Kasumi-1 (cell line): ENCODE measurements around the gene CA5B.
"Not testable (repeated sequence)": the region's sequence is repeated elsewhere in the genome, so short reads cannot be mapped to it uniquely, and the experiment has no call there.

Experiments
- DNase-seq, 2 experiments: peaks; one replicate each; lab custom pipeline; 2025; lab: John Stamatoyannopoulos, UW

Gene CA5B

DNA sequence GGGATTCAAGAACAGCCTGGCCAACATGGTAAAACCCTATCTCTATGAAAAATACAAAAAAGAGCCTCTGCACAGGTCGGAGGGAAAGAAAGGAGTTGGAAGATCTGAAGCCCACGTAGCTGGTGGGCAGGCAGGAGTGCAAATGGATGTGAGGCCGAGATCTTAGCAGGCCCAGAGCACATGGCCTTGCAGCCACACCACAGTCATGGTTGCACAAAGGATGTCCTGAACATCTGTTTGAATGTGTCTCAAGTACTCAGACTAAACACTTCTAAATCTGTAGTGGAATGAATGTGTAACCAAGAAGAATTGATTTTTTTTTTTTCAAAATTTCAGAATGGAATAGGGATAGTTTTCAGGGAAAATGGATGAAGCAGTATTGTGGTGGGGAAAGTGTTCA is 10.8 kb downstream of the CA5B start:
- no peak for DNase-seq

DNA sequence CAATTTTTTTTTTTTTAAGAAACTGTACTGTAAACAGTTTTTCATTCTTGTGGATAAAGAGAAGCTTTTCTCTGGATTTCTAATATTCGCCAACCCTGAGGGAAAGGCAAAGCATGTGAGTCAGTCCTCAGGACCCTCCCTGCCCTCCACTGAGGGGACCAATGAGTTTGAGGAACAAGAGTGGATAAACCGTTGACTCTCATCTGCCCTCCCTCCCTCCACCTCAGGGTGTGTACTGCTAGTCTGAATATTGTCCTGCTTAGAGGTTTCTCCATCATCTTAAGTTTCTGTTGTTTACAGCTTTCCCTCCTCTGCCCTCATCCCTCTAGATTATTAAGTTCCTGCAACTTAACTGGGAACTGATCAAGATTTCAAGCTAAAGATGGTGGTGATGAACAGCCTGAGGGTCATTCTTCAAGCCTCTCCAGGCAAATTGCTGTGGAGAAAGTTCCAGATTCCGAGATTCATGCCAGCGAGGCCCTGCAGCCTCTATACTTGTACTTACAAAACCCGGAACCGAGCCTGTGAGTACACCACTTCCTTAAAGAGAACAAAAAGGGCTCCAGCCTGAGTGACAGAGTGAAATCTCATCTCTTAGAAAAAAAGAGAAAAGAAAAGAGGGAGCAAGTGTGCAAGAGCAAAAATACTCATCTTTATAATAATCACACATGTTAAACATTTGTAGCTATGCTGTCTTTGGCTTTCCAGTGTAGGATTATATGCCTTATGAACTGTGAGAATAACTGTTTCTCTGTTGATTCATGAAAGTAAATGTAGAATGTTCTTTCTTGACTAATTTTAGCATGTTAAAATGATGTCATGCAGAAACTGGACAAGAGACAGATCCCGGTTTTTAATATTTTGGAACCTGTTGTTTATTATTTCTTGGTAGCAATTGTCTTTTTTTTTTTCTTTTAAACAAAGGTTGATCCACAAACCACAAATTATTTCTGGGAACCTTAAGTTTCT is 11.9 kb downstream of the CA5B start:
- DNase-seq: peak; percentile 31 to 32

DNA sequence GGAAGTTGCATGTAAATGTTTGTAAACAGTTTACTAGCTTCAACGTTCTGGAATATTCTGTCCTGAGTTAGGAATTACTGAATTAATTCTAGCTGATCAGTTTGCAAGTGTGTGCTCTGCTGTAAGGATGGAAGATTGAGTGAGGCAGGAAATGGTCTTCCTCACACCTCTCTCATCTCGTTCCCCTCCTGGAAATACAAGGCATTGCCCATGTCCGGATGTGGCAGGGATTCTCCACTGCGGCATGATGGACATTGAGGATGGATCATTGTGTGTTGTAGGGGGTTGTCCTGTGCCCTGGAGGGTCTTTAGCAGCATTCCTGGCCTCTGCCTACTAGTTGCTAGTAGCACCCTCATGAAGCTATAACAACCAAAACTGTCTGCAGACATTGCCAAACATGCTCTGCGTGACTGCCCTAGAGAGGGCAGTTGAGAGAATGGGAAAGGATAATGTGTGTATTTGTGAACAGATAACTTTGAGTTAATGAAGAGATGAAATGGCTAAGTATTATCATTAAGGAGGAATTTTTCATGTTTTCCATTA is 12.6 kb downstream of the CA5B start:
- DNase-seq: no peak

DNA sequence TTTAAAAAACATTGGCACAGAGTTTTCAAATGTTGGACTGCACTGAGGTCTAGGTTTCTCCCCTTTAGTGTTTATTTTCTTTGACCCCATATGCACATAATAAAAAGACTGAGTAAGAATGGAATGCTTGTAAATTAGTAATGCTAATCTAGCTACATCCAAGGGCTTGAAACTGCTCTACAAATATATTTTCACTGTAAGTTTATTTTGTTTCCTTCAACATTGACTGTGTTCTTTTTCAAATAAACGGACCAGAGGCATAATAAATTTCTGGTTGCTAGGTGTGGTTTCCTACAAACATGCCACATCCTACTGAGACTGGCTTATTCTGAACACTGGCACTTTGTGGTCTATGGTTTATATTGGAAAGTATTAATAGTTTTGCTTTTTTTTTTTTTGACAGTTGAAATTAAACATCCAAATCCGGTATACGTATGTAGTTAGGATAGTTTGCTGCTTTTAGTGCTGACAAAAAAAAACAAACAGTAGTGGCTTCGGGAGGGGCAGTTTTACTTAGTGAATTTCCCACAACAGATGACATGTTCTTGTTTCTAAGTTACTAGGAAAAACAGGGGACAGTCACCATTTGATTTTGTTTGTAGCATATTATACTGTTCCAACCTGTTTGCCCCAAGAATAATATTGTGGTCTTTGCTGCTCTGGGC is 13.2 kb downstream of the CA5B start:
- peak in 1 of 2 experiments; percentile 17 for DNase-seq

DNA sequence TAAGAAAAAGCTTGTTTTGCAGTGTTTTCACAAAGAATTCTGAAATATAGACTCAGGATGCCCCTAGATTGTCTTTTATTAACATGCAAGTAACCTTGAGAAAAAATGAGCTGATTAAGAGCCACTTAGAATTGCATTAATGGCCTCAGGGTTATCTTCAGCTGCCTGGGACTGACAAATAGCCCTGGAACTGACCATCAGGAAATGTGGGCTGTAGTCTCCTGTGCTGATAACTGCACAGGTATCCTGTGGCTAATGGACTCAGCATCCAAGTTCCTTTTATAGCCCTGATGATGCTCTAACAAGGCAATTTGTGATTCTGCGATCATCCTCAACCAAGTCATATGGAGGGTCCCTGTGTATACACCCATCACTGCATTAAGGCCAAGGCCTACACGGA is 17.0 kb downstream of the CA5B start:
- DNase-seq: no peak

DNA sequence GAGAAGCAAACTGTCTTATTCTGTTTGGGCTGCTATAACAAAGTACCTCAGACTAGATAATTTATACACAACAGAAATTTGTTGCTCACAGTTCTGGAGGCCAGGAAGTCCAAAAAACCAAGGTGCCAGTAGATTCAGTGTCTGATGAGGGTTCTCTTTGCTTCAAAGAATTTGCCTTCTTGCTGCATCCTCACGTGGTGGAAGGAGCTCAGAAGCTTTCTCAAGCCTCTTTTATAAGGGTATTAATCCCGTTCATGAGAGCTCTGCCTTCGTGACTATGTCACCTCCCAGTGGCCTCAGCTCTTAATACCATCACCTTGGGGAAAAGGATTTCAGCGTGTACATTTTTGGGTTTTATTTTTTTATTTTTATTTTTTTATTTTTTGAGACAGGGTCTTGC is 20.1 kb downstream of the CA5B start:
- DNase-seq: no peak

DNA sequence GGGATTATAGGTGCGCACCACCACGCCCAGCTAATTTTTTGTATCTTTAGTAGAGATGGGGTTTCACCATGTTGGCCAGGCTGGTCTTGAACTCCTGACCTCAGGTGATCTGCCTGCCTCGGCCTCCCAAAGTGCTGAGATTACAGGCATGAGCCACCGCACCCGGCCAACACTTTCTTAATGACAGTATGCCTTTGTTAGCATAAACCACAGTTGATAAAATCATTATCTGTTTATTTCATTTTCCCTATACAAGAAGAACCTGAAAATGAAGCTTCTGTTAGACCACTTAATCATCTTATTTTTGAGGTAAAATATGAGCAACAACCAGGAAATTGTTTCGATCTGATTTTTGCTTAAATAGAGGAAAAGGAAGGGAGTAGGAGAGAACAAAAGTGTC is 21.8 kb downstream of the CA5B start:
- not testable (repeated sequence) for DNase-seq

DNA sequence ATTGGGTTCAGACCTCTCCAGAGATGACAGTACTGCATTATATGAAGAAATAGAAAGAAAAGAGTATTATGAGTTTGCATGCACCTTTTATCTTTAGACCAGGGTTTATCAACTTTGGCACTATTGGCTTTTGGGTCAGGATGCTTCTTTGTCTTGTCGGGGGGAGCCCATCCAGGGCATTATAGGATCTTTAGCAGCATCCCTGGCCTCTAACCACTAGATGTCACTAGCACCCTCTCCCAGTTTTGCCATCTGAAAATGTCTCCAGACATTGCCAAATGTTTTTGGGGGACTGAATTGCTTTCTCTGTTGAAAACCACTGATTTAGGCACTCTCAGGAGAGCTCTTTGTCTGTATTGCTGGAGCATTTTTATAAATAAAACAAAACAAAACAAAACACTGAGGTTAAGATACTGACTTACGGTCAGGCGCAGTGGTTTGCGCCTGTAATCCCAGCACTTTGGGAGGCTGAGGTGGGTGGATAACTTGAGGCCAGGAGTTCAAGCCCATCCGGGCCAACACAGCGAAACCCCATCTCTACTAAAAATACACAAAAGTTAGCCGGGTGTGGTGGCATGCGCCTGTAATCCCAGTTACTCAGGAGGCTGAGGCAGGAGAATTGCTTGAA is 23.6 kb downstream of the CA5B start:
- peak; percentile 15 to 33 for DNase-seq

DNA sequence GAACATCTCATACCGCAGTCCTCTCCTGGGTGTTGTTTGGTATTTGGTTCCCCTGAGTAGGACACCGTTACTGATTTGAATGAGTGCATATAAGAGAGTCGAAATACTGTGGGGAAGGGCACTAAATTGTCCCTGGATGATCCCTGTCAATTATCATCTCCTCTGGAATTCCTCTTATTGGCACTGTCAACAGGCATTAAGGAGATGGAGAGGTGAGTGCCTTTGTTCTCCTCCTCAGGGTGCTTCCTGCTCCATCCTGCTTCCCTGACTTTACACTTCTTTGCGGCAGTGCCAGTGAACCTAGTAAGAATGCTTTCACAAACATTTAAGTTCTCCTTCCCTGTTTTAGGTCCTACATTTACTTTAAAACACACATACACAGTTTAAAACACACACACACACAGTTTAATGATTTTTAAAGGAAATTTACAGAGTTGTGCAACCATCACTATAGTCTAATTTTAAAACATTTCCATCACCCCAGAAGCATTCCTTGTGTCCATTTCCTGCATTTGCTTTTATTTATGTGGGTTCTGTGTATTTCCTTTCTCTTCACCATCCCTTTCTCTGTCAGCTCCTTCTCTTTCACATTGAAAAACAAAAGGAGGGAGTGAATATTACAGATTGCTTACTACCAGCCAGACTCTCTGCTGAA is 31.4 kb downstream of the CA5B start:
- no peak for DNase-seq

DNA sequence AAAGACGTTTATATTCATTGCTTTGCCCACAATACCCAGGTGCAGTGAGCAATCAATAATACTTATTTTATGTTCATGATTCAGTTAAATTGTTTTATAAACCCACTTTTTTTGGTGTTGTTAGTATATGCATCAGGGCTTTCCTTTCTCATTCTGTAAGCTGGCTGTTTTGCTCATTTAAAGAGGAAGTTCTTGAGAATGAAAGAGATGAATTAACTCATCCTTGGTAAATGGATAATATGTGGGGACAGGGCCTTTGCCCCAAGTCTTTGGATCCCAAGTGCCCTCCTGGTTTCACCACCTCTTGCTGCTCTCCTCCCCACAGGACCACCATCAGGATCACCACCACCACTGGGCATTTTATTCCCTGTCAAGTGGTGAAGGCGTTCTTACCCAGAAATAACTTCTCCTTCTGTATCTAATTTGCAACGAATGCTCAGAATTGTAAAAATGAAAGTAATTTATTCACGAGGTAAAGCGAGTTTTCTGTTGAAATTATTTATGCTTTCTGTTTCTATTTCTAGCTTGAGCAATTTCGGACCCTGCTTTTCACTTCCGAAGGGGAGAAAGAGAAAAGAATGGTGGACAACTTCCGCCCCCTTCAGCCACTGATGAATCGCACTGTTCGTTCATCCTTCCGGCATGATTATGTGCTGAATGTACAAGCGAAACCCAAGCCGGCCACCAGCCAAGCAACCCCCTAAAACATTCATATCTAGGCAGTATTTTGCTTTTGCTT is 44.1 kb downstream of the CA5B start:
- DNase-seq: no peak

DNA sequence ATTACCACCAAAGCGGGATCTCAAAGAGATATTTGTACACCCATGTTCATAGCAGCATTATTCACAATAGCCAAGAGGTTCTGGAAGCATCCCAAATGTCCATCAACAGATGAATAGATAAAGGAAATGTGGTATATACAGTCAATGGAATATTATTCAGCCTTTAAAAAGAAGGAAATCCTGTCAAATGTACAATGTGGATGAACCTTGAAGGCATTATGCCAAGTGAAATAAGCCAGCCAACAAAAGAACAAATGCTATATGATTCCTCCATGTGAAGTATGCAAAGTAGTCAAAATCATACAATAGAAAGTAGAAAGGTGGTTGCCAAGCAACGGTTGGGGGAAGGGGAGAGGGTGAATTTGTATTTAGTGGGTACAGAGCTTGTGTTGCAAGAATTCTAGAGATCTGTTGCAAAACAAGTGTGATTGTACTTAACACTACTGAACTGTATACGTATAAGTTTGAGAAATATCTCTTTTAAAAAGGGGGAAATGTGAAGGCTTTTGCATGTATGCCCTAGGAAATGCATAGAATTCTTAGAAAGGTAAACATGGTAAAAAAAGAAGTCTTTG is 47.2 kb downstream of the CA5B start:
- DNase-seq: no peak

DNA sequence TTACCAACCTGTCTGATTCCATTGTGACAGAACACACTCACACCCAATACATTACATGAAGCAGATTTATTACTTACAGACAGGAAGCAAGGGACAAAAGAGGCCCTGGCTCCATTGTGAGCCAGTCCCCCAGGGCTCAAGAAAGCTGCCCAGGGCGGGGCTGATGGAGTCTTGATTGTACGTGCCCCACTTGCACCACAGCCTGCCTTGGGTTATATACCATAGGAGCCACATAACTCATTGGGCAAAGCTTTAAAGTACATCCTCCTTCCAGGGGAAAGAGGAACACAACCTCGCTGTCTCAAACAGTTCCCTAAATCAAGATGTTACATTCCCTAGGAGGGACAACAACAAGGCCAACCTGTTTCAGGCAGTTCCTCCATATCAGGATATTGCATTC is 48.8 kb downstream of the CA5B start:
- DNase-seq: no peak

DNA sequence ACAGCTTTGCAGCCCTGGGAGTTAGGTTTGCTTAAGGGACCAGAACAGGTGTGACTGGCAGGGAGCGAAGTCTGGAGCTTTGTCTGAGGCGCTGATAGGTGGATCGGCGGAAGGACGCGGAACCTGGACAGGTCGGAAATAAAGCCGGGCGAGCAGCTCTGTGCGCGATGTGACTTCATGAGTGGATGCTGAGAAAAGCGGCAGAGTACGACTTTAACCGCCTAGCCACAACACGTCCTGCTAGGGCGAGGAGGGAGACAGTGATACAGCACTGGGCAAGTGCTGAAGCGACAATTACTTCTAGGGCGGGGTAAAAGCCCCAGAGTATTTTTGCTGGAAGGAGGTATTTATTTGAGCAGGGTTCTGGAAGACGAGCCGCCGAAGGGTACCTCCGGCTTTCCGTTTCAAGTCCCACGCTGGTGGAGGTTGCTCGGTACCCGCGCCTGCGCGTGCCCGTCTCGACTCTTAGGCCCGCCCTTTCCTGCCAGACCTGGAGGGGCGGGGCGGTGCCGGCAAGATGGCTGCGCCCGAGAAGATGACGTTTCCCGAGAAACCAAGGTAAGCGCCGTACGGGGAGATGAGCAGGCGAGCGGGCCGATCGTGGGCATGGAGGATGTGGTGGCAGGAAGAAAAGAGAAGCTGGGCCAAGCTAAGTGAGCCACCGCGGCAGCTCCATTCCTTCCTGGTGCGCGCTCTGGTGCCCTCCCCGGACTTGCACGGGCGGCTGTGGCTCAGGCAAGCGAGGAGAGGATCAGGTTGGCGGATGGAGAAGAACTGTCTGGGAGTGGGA is 52.1 kb downstream of the CA5B start, which contains the start of gene ZRSR2:
ZRSR2 (plus strand) TSS at position 506 of the 790 bp plus-strand sequence; CDS start at position 518, 12 bp downstream.
- DNase-seq: peak; percentile 59 to 63

DNA sequence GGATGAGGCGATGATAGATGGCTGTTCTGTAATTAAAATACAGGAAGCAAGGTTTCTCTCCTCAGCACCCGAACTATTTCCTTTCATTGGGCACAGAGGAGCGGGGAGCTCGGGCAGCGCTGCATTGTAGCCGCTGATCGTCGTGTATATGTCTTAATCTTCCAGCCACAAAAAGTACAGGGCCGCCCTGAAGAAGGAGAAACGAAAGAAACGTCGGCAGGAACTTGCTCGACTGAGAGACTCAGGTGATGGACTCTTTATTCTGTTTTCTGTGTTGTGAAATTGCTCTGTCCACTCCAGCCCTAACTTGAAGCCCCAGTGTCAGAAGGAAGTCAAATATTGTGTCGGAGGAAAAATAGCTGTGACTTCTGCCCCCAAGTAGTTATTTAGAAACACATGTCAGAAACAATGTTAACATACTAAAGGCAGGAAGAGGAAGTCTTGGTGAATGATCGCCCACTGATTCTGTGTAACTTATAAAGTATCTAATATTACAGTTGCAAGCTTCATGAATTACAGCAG is 52.8 kb downstream of the CA5B start:
- DNase-seq: peak in 1 of 2 experiments; percentile 25

DNA sequence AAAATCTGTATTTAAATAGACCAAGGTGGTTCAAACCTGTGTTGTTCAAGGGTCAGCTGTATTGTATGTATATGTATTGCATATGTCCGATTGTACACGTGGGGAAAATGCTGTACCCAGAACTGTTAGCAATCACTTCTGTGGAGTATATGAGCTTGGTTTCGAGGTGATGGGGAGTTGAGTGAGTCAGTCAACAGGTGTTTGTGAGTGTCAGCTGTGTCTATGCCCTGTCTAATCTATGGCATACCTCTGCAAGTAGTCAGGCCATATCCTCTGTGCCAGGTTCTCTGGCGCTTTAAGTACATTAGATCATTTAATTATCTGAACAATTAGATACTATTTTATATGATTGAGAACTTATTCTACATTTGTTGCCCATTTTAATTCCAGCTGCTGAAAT is 59.6 kb downstream of the CA5B start:
- DNase-seq: no peak

DNA sequence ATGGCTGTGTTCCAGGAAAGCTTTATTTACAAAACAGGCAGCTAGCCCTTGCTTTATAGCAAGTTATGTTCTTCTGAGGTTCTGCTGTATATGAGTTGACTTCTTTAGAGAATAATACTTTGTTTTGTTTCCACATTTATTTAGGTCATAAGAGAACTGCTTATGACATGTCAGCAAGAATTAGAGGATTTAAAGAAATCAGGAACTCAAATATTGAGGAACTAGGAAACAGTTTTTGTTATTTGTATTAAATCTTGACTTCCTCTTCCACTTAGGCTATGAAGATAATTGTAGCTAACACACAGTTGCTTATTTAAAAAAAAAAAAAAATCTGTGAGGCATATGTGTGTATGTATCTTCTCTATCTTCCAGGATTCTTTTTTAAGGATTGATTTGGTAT is 66.5 kb downstream of the CA5B start:
- peak; percentile 0 to 21 for DNase-seq

DNA sequence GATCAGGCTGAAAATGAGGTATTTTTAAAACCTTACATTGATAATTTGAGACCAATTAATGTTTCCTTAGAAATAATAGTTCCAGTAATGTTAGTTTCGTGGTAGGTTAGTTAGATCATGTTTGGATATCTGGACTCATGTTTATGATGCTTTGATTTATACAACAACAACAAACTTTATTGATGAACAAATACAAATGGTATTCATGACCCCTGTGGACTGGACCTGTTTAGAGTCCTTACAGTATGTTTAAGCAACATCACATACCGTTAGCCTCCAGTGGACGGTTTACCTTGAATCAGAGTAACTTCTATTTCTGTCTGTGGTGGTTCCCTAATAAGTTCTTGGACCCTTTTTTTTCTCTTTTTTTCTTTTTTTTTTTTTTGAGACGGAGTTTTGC is 70.2 kb downstream of the CA5B start:
- no peak for DNase-seq

DNA sequence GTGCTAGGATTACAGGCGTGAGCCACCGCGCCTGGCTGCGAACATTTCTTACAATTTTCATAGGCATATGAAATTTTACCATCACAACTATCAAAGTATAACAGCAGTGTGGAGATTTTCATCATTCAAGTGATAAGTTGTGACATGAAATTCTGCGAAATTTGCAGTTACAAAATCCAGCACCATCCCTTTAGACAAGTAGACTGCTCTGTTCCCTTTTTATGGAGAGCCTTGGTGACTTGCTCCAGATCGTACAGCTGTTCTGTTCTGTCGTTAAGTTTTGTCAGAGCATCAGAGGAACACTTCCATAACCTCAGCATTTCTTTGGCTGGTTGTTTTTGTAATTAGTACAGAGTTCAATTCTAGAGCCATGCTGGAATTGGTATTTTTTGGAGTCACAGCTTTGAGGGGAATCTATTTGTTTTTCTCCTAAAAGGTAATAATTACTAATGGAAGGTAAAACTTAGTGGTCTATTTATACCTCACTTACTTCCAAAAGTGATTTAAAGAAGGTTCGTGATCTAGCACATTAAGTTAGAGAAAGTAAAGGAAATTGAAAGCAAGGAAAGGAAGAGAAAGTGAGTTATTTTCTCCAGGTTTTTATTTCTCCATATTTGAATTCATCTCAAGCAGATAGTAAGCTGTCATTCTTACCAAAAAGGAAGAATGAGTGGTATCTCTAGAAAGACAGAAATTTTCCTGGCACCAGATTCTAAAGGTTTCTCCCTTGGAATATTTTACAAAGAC is 74.3 kb downstream of the CA5B start:
- no peak for DNase-seq

DNA sequence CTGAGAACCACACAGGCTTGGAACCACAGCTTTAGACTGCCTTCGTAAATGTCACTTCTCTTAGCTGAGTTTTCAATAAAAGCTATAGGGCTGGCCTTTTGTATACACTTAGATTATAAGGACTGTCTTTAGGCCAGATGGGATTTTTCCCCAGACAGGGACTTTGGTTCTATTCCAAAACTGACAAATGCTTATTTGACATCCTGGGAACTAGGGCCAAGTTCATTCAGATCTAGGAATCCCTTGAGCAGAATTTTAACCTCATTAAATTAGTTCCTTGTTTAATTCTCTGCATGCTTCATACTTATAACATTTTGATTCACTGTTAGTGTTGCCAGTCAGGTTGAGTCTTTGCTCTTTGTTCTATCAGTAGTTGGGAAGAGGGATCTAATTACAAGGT is 75.3 kb downstream of the CA5B start:
- DNase-seq: no peak
